HEK293 (cell line): ENCODE results near the gene LCN12.

Source experiments
- BCL11B ChIP-seq: fragments of 450-650 bp; formaldehyde crosslinking; IDR thresholded peaks from 2 replicates; pipeline ENCODE4 v1.5.1; 2016; ENCODE audit warnings: low read depth, missing biosample characterization, missing genetic modification characterization
- HIC1 ChIP-seq: fragments of 450-650 bp; formaldehyde crosslinking; IDR thresholded peaks from 2 replicates; pipeline ENCODE4 v1.5.1; 2016; ENCODE audit warnings: missing biosample characterization, missing genetic modification characterization
- HOXA7 ChIP-seq: sonication (generic); formaldehyde crosslinking; IDR thresholded peaks from 2 replicates; pipeline ENCODE4 v1.8.1; 2022; ENCODE audit warnings: missing genetic modification reagents, borderline replicate concordance
- KLF1 ChIP-seq: fragments of 450-650 bp; formaldehyde crosslinking; IDR thresholded peaks from 2 replicates; pipeline ENCODE4 v1.5.1; 2016; ENCODE audit warnings: missing biosample characterization, missing genetic modification characterization
- KLF8 ChIP-seq: fragments of 450-650 bp; formaldehyde crosslinking; IDR thresholded peaks from 2 replicates; pipeline ENCODE4 v1.5.1; 2016; ENCODE audit warnings: missing biosample characterization, missing genetic modification characterization
- OVOL3 ChIP-seq: fragments of 450-650 bp; formaldehyde crosslinking; IDR thresholded peaks from 2 replicates; pipeline ENCODE4 v1.5.1; 2016; ENCODE audit warnings: missing biosample characterization, missing genetic modification characterization
- RBAK ChIP-seq: fragments of 450-650 bp; formaldehyde crosslinking; IDR thresholded peaks from 2 replicates; pipeline ENCODE4 v1.5.1; 2016; ENCODE audit warnings: missing biosample characterization, missing genetic modification characterization
- SP2 ChIP-seq: fragments of 450-650 bp; formaldehyde crosslinking; IDR thresholded peaks from 2 replicates; pipeline ENCODE4 v1.5.1; 2016; ENCODE audit warnings: missing biosample characterization, missing genetic modification characterization
- WT1 ChIP-seq: fragments of 450-650 bp; formaldehyde crosslinking; IDR thresholded peaks from 2 replicates; pipeline ENCODE4 v1.5.1; 2016; ENCODE audit warnings: missing biosample characterization, missing genetic modification characterization
- ZBTB20 ChIP-seq: fragments of 450-650 bp; formaldehyde crosslinking; IDR thresholded peaks from 2 replicates; pipeline ENCODE4 v1.5.1; 2016; ENCODE audit warnings: missing biosample characterization, missing genetic modification characterization
- ZBTB8A ChIP-seq: fragments of 450-650 bp; formaldehyde crosslinking; IDR thresholded peaks from 2 replicates; pipeline ENCODE4 v1.5.1; 2016; ENCODE audit warnings: missing biosample characterization, missing genetic modification characterization
- ZFP3 ChIP-seq: fragments of 450-650 bp; formaldehyde crosslinking; IDR thresholded peaks from 2 replicates; pipeline ENCODE4 v1.5.1; 2016; ENCODE audit warnings: low read depth, missing biosample characterization, missing genetic modification characterization
- ZNF146 ChIP-seq: fragments of 450-650 bp; formaldehyde crosslinking; IDR thresholded peaks from 2 replicates; pipeline ENCODE4 v1.5.1; 2016; ENCODE audit warnings: missing biosample characterization, missing genetic modification characterization
- ZNF155 ChIP-seq: fragments of 450-650 bp; formaldehyde crosslinking; IDR thresholded peaks from 2 replicates; pipeline ENCODE4 v1.5.1; 2016; ENCODE audit warnings: missing biosample characterization, missing genetic modification characterization
- ZNF239 ChIP-seq: fragments of 450-650 bp; formaldehyde crosslinking; IDR thresholded peaks from 2 replicates; pipeline ENCODE4 v1.5.1; 2016; ENCODE audit warnings: missing biosample characterization, missing genetic modification characterization
- ZNF266 ChIP-seq: fragments of 450-650 bp; formaldehyde crosslinking; IDR thresholded peaks from 2 replicates; pipeline ENCODE4 v1.5.1; 2016; ENCODE audit warnings: missing biosample characterization, missing genetic modification characterization, low read depth
- ZNF48 ChIP-seq: fragments of 450-650 bp; formaldehyde crosslinking; IDR thresholded peaks from 2 replicates; pipeline ENCODE4 v1.5.1; 2016; ENCODE audit warnings: missing biosample characterization, missing genetic modification characterization
- ZNF529 ChIP-seq: fragments of 450-650 bp; formaldehyde crosslinking; IDR thresholded peaks from 2 replicates; pipeline ENCODE4 v1.5.1; 2017; ENCODE audit warnings: missing genetic modification characterization, missing biosample characterization; ENCODE audit not compliant: insufficient replicate concordance
- ZNF544 ChIP-seq: fragments of 450-650 bp; formaldehyde crosslinking; IDR thresholded peaks from 2 replicates; pipeline ENCODE4 v1.5.0; 2017; ENCODE audit warnings: missing biosample characterization, missing genetic modification characterization
- ZNF548 ChIP-seq: fragments of 450-650 bp; formaldehyde crosslinking; IDR thresholded peaks from 2 replicates; pipeline ENCODE4 v1.5.1; 2016; ENCODE audit warnings: missing biosample characterization, missing genetic modification characterization
- ZNF560 ChIP-seq: fragments of 450-650 bp; formaldehyde crosslinking; IDR thresholded peaks from 2 replicates; pipeline ENCODE4 v1.5.1; 2017; ENCODE audit warnings: missing biosample characterization, missing genetic modification characterization, borderline replicate concordance
- ZNF580 ChIP-seq: fragments of 450-650 bp; formaldehyde crosslinking; IDR thresholded peaks from 2 replicates; pipeline ENCODE4 v1.5.1; 2016; ENCODE audit warnings: missing biosample characterization, missing genetic modification characterization
- ZNF670 ChIP-seq: fragments of 450-650 bp; formaldehyde crosslinking; IDR thresholded peaks from 2 replicates; pipeline ENCODE4 v1.5.1; 2016; ENCODE audit warnings: missing biosample characterization, missing genetic modification characterization, low read depth
- ZNF777 ChIP-seq: fragments of 450-650 bp; formaldehyde crosslinking; IDR thresholded peaks from 2 replicates; pipeline ENCODE4 v1.5.1; 2017; ENCODE audit warnings: missing biosample characterization, missing genetic modification characterization, borderline replicate concordance
- ZNF785 ChIP-seq: fragments of 450-650 bp; formaldehyde crosslinking; IDR thresholded peaks from 2 replicates; pipeline ENCODE4 v1.5.1; 2016; ENCODE audit warnings: missing biosample characterization, missing genetic modification characterization
- ZNF843 ChIP-seq: fragments of 450-650 bp; formaldehyde crosslinking; IDR thresholded peaks from 2 replicates; pipeline ENCODE4 v1.5.1; 2016; ENCODE audit warnings: missing biosample characterization, missing genetic modification characterization
- ZSCAN18 ChIP-seq: fragments of 450-650 bp; formaldehyde crosslinking; IDR thresholded peaks from 2 replicates; pipeline ENCODE4 v1.5.1; 2016; ENCODE audit warnings: missing biosample characterization, missing genetic modification characterization
- TF ChIP-seq, protein P1 (sequence below): fragments of 450-650 bp; formaldehyde crosslinking; IDR thresholded peaks from 2 replicates; pipeline ENCODE4 v1.5.1; 2016; ENCODE audit warnings: missing biosample characterization, missing genetic modification characterization, borderline replicate concordance

The LCN12 gene

DNA sequence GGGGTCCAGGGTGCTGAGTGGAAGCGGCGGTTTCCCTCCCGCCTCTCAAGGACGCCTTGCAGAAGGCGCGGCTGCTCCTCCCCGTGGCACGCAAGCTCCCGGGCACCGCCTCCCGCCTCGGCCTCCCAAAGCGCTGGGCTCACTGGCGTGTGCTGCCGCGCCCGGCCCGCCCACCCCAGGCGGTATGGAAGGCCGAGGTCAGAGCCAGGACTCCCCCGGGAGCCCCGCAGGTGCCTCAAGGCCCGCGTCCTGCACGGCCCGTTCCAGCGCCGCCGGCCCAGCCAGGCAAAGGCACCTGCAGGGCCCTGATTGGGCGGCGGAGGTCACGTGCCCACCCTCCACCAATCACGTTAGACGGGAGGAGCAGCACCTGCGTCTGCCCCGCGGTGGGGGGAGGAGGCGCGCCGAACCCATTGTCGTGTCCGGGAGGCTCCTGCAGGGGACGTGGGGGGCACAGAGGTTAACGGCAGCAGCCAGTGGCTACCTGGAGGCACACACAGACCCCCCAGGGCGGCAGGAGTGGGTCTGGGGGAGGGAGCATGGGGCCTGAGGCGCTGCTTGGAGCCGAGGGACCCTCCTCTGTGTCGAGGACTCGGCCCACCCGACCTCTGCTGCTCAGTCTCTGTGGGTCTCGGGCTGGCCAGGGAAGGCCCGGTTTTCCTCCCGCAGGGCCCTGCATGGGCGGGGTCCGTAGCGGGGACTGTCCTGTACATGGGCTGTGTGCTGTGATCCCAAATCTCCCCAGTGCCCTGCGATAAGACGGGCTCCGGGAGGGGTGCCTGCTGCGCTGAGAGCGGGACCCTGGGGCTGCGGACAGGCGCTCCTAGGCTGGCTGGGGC lies 2.0 kb upstream of the LCN12 start (continued):
- TF ChIP-seq ZNF266 (tag by site-specific recombination): no peak
- TF ChIP-seq ZNF843 (tag by site-specific recombination): peak; percentile 24; the same call in 1 of the 2 replicates
- TF ChIP-seq ZNF48 (tag by site-specific recombination): no peak
- TF ChIP-seq ZNF785 (tag by site-specific recombination): no peak
- 0 out of 2 replicates have a peak, but pooled peaks have one; percentile 43 for TF ChIP-seq OVOL3 (tag by site-specific recombination)
- no peak for TF ChIP-seq ZNF239
- no peak for TF ChIP-seq RBAK (tag by site-specific recombination)
- peak; percentile 85 for TF ChIP-seq SP2 (tag by site-specific recombination)
- no peak for TF ChIP-seq ZNF670 (tag by site-specific recombination)
- peak; percentile 82; the same call in 1 of the 2 replicates for TF ChIP-seq KLF8
- TF ChIP-seq ZNF560 (tag by site-specific recombination): no peak
- TF ChIP-seq HIC1 (tag by site-specific recombination): peak; percentile 68; the same call in 1 of the 2 replicates
- no peak for TF ChIP-seq ZNF548 (tag by site-specific recombination)
- TF ChIP-seq ZNF777 (tag by site-specific recombination): no peak
- TF ChIP-seq BCL11B: peak; percentile 70; the same call in 1 of the 2 replicates
- TF ChIP-seq ZFP3 (tag by site-specific recombination): no peak
- no peak for TF ChIP-seq ZNF146 (tag by site-specific recombination)
- TF ChIP-seq HOXA7 (CRISPR knock-in tag): no peak
- peak; percentile 98 for TF ChIP-seq KLF1
- no peak for TF ChIP-seq ZNF544
- no peak for TF ChIP-seq ZNF529 (tag by site-specific recombination)
- no peak for TF ChIP-seq ZNF580 (tag by site-specific recombination)
- no peak for TF ChIP-seq ZNF155 (tag by site-specific recombination)
- peak; percentile 22; the same call in 1 of the 2 replicates for TF ChIP-seq WT1 (tag by site-specific recombination)
- peak; percentile 98 for TF ChIP-seq ZBTB8A (tag by site-specific recombination)
- TF ChIP-seq ZSCAN18: no peak
- TF ChIP-seq, protein P1, sequence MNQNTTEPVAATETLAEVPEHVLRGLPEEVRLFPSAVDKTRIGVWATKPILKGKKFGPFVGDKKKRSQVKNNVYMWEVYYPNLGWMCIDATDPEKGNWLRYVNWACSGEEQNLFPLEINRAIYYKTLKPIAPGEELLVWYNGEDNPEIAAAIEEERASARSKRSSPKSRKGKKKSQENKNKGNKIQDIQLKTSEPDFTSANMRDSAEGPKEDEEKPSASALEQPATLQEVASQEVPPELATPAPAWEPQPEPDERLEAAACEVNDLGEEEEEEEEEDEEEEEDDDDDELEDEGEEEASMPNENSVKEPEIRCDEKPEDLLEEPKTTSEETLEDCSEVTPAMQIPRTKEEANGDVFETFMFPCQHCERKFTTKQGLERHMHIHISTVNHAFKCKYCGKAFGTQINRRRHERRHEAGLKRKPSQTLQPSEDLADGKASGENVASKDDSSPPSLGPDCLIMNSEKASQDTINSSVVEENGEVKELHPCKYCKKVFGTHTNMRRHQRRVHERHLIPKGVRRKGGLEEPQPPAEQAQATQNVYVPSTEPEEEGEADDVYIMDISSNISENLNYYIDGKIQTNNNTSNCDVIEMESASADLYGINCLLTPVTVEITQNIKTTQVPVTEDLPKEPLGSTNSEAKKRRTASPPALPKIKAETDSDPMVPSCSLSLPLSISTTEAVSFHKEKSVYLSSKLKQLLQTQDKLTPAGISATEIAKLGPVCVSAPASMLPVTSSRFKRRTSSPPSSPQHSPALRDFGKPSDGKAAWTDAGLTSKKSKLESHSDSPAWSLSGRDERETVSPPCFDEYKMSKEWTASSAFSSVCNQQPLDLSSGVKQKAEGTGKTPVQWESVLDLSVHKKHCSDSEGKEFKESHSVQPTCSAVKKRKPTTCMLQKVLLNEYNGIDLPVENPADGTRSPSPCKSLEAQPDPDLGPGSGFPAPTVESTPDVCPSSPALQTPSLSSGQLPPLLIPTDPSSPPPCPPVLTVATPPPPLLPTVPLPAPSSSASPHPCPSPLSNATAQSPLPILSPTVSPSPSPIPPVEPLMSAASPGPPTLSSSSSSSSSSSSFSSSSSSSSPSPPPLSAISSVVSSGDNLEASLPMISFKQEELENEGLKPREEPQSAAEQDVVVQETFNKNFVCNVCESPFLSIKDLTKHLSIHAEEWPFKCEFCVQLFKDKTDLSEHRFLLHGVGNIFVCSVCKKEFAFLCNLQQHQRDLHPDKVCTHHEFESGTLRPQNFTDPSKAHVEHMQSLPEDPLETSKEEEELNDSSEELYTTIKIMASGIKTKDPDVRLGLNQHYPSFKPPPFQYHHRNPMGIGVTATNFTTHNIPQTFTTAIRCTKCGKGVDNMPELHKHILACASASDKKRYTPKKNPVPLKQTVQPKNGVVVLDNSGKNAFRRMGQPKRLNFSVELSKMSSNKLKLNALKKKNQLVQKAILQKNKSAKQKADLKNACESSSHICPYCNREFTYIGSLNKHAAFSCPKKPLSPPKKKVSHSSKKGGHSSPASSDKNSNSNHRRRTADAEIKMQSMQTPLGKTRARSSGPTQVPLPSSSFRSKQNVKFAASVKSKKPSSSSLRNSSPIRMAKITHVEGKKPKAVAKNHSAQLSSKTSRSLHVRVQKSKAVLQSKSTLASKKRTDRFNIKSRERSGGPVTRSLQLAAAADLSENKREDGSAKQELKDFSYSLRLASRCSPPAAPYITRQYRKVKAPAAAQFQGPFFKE (tag by site-specific recombination): no peak
- TF ChIP-seq ZBTB20: peak; percentile 81; the same call in 1 of the 2 replicates
